Keratinocyte (primary cell): ENCODE measurements around the gene TP53BP2. TPM values are rescaled to one million over a fixed set of nuclear protein-coding genes. Genes with fewer than 3 reads are reported as not detected.

Experiments used
- DNase-seq: peaks from one replicate; pipeline ENCODE4 v3.0.0-alpha.2; 2011; ENCODE audit warnings: low read depth, missing footprints, low spot score
- FAIRE-seq: peaks from 2 replicates; lab custom pipeline; 2011; peaks lifted over from hg19 to GRCh38; lab: Jason Lieb, UNC
- H2AFZ ChIP-seq: 2 replicates; pipeline ENCODE4 v1.6.0; 2012; ENCODE audit warnings: low read length, control low read depth, inconsistent platforms; ENCODE audit not compliant: control insufficient read depth
- H3K27ac ChIP-seq: 2 replicates; pipeline ENCODE4 v1.5.1; 2011; ENCODE audit warnings: low read length; ENCODE audit not compliant: control insufficient read depth, insufficient read depth
- H3K27me3 ChIP-seq: 3 replicates; pipeline ENCODE4 v1.6.0; 2011; ENCODE audit warnings: low read length; ENCODE audit not compliant: control insufficient read depth, insufficient read depth; ENCODE audit errors: extremely low read depth
- H3K36me3 ChIP-seq, 2 experiments: 2 replicates in 1 of 2; 3 replicates in 1 of 2; pipeline ENCODE4 v1.5.1; 2011; ENCODE audit warnings: low read length in 2 of 2, mild to moderate bottlenecking in 1 of 2; ENCODE audit not compliant: control insufficient read depth in 2 of 2, insufficient read depth in 2 of 2; ENCODE audit errors: extremely low read depth in 1 of 2
- H3K4me1 ChIP-seq: 3 replicates; pipeline ENCODE4 v1.5.1; 2011; ENCODE audit warnings: low read length; ENCODE audit not compliant: control insufficient read depth, insufficient read depth; ENCODE audit errors: extremely low read depth
- H3K4me2 ChIP-seq: 3 replicates; pipeline ENCODE4 v1.6.0; 2011; ENCODE audit warnings: low read depth, low read length; ENCODE audit not compliant: control insufficient read depth, insufficient read depth; ENCODE audit errors: extremely low read depth
- H3K4me3 ChIP-seq, 3 experiments: fragments of 200-600 bp in 1 of 3; sonication (generic) in 1 of 3; 2 replicates in 2 of 3; 3 replicates in 1 of 3; pipeline ENCODE4 v1.5.1; 2011 to 2016; ENCODE audit warnings: low read length in 3 of 3, mild to moderate bottlenecking in 3 of 3, control low read depth in 2 of 3, inconsistent platforms in 1 of 3, low read depth in 1 of 3, mixed read lengths in 1 of 3, mixed run types in 1 of 3, moderate library complexity in 1 of 3; ENCODE audit not compliant: control insufficient read depth in 2 of 3, insufficient read depth in 2 of 3; ENCODE audit errors: extremely low read depth in 1 of 3
- H3K79me2 ChIP-seq: 2 replicates; pipeline ENCODE4 v1.6.0; 2012; ENCODE audit warnings: low read length; ENCODE audit not compliant: control insufficient read depth, insufficient read depth
- H3K9ac ChIP-seq: 3 replicates; pipeline ENCODE4 v1.6.0; 2011; ENCODE audit warnings: low read length; ENCODE audit not compliant: control insufficient read depth, insufficient read depth; ENCODE audit errors: extremely low read depth
- H3K9me1 ChIP-seq: 3 replicates; pipeline ENCODE4 v1.6.0; 2011; ENCODE audit warnings: low read length; ENCODE audit not compliant: control insufficient read depth, insufficient read depth; ENCODE audit errors: extremely low read depth
- H3K9me3 ChIP-seq: 2 replicates; pipeline ENCODE4 v1.5.1; 2012; ENCODE audit warnings: low read depth, low read length; ENCODE audit not compliant: control insufficient read depth
- H4K20me1 ChIP-seq: 3 replicates; pipeline ENCODE4 v1.6.0; 2011; ENCODE audit warnings: low read length; ENCODE audit not compliant: control insufficient read depth, insufficient read depth; ENCODE audit errors: extremely low read depth
- CTCF ChIP-seq, 3 experiments: IDR thresholded peaks in 1 of 3; conservative IDR thresholded peaks in 1 of 3; optimal IDR thresholded peaks in 1 of 3; 2 replicates in 2 of 3; 3 replicates in 1 of 3; pipeline versions ENCODE3 to v1.5.1; 2011; ENCODE audit warnings: low read length in 3 of 3, mild to moderate bottlenecking in 3 of 3, moderate library complexity in 2 of 3, control low read depth in 1 of 3, inconsistent platforms in 1 of 3; ENCODE audit not compliant: insufficient read depth in 2 of 3; ENCODE audit errors: extremely low read depth in 1 of 3
- EZH2 ChIP-seq: IDR thresholded peaks from one replicate; pipeline ENCODE4 v1.6.1; 2012; ENCODE audit warnings: inconsistent platforms, mild to moderate bottlenecking, low read length, moderate library complexity
- dilution Hi-C: fragments of 300-500 bp; cut with MboI; formaldehyde crosslinking; loops from one replicate; pipeline ENCODE4 v1.7.0; 2020; ENCODE audit warnings: low sequenced_read_pairs; ENCODE audit not compliant: extremely low pct_ligation_motif_present
- polyA plus RNA-seq, 5 experiments: library from polyadenylated mRNA; depleted of rRNA in 3 of 5; stranded (reverse) in 3 of 5; stranded (forward) in 1 of 5; unstranded in 1 of 5; fragments of >200 nt; gene quantifications; 1 replicate in 1 of 5; 2 replicates in 3 of 5; 3 replicates in 1 of 5; pipeline versions ENCODE4 v1.2.1 to v1.2.3, GENCODE V29; 2011 to 2012; ENCODE audit warnings: missing spikeins in 2 of 5, low read depth in 1 of 5, low replicate concordance in 1 of 5

The TP53BP2 gene
- polyA plus RNA-seq, 1 donor (not counting 4 experiments of a cell fraction or from before 2014, with no cell fraction given), result 22.5 TPM

DNA sequence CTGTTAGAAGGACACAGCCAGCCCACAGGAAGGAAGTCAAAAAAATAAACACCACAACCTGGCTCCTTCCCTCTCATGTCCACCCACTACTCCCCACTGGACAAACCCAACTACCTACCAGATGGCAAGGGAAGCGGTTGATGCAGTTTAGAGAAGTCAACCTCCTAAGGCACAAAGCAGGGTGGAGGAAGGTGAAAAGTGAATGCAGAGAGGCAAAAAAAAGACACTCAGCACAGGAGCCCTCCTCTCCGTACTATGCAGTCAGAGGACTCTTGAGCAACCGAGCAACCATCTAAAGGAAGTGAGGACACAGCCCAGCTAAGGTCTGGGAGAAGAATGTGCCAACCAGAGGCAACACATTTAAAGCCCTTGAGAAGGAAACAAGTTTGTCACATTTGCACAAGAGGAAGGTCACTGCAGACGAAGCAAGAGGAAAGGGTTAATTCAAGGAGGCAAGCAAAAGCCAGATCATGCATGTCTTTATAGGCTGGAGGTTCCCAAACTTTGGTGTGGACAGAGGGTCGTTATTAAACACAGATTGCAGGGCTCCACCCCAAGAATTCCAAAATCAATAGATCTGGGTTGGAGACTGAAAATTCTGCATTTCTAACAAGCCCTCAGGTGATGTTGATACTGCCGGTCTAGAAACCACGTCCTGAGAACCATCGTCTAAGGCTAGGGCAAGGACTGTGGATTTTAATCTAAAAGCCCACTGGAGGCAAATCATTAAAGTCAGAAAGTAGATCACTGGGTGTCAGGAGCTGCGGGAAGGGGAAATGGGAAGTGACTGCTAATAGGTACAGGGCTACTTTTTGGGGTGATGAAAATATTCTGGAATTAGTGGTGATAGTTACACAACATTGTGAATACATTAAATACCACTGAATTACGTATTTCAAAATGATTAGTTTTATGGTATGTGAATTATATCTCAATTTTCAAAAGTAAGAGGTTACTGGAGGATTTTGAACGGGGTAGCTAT, 19.7 kb downstream of the TP53BP2 start:
- H4K20me1 ChIP-seq, result no peaks in the 10 kb centered on the region
- H2AFZ ChIP-seq, result no peak overlapping the region
- no peak overlapping the region for H3K9ac ChIP-seq
- no peak for TF ChIP-seq EZH2
- TF ChIP-seq CTCF (optimal IDR thresholded peaks at IDR 0.05 in 1 of 3, IDR thresholded peaks at IDR 0.05 in 1 of 3, conservative IDR thresholded peaks at IDR 0.05 in 1 of 3; ENCODE audit: extremely low read depth in 1 of 3, insufficient read depth in 2 of 3, low read length in 3 of 3), result no peak
- no peaks in the 10 kb centered on the region for H3K9me3 ChIP-seq
- dilution Hi-C loops, result no loop called here
- peaks cover 6% of the 10 kb centered on the region for H3K4me1 ChIP-seq
- H3K4me3 ChIP-seq, result no peak overlapping the region
- DNase-seq (no peak), FAIRE-seq (no peak)
- H3K4me2 ChIP-seq, result no peak overlapping the region
- no peaks in the 10 kb centered on the region for H3K27me3 ChIP-seq
- H3K27ac ChIP-seq, result no peak overlapping the region
- H3K36me3 ChIP-seq, result peaks cover 0 to 3% of the 10 kb centered on the region in 2 experiments
- peaks cover 79% of the 10 kb centered on the region for H3K79me2 ChIP-seq
- no peaks in the 10 kb centered on the region for H3K9me1 ChIP-seq

GRCh38 chr1:223824712-223825111, 21.0 kb downstream of the TP53BP2 start:
- Histone ChIP-seq H3K4me3 (no peak overlapping the region), H3K9me1 (no peaks in the 10 kb centered on the region), H2AFZ (no peak overlapping the region), H3K36me3 (peaks cover 1 to 10% of the 10 kb centered on the region in 2 experiments), H3K9me3 (no peaks in the 10 kb centered on the region), H3K4me1 (peaks cover 6% of the 10 kb centered on the region), H3K4me2 (no peak overlapping the region), H4K20me1 (no peaks in the 10 kb centered on the region), H3K27me3 (no peaks in the 10 kb centered on the region), H3K9ac (no peak overlapping the region), H3K79me2 (peaks cover 69% of the 10 kb centered on the region), H3K27ac (no peak overlapping the region)
- no peak for DNase-seq
- no peak for FAIRE-seq
- TF ChIP-seq CTCF (optimal IDR thresholded peaks at IDR 0.05 in 1 of 3, IDR thresholded peaks at IDR 0.05 in 1 of 3, conservative IDR thresholded peaks at IDR 0.05 in 1 of 3; ENCODE audit: extremely low read depth in 1 of 3, insufficient read depth in 2 of 3, low read length in 3 of 3) (no peak), EZH2 (no peak)
- dilution Hi-C loops, result no loop called here
